SK-N-SH (cell line): ENCODE data around the gene RPS26. TPM values are rescaled to one million over a fixed set of nuclear protein-coding genes. Genes with fewer than 3 reads are reported as not detected.
"Not testable (repeated sequence)": the region's sequence is repeated elsewhere in the genome, so short reads cannot be mapped to it uniquely, and the experiment has no call there.

Source experiments
- CTCF ChIA-PET: fragments of 300-600, 350-600 bp; formaldehyde crosslinking; extraction: SDS; loops from one replicate; lab custom pipeline; 2021; lab: Yijun Ruan, JAX
- POLR2A ChIA-PET: fragments of 350-600 bp; sonication (Branson Sonifier 250); formaldehyde crosslinking; extraction: SDS; loops from one replicate; lab custom pipeline; 2020; ENCODE audit warnings: antibody characterized with exemption, inconsistent platforms; lab: Yijun Ruan, JAX
- DNase-seq: peaks from one replicate; pipeline ENCODE4 v3.0.0; 2012
- H2AFZ ChIP-seq: fragments of 200-600 bp; sonication (generic); 2 replicates; pipeline ENCODE4 v1.8.1; 2016; ENCODE audit warnings: antibody characterized with exemption, mild to moderate bottlenecking, low read depth
- H3F3A ChIP-seq: fragments of 200-600 bp; sonication (generic); replicated peaks from 2 replicates; pipeline ENCODE3; 2016; ENCODE audit warnings: antibody characterized with exemption, mild to moderate bottlenecking; ENCODE audit not compliant: insufficient read depth
- H3K27ac ChIP-seq, 2 experiments: fragments of 200-500 bp in 1 of 2; fragments of 200-600 bp in 1 of 2; sonication (Bioruptor generic) in 1 of 2; sonication (generic), shearing (Covaris generic) in 1 of 2; 2 replicates each; pipeline versions ENCODE4 v1.5.1 to v1.6.1; 2014 to 2016; ENCODE audit warnings: low read depth in 2 of 2, inconsistent platforms in 1 of 2, low read length in 1 of 2, mild to moderate bottlenecking in 1 of 2, mixed read lengths in 1 of 2
- H3K27me3 ChIP-seq: fragments of 200-600 bp; sonication (generic), shearing (Covaris generic); 2 replicates; pipeline ENCODE4 v1.6.1; 2016; ENCODE audit warnings: mixed run types; ENCODE audit not compliant: insufficient read depth
- H3K36me3 ChIP-seq, 2 experiments: fragments of 200-500 bp in 1 of 2; fragments of 200-600 bp in 1 of 2; sonication (Bioruptor generic) in 1 of 2; sonication (generic) in 1 of 2; replicated peaks in 1 of 2; 2 replicates each; pipeline versions ENCODE3 to v1.5.1; 2014 to 2016; ENCODE audit warnings: low read length in 1 of 2, mild to moderate bottlenecking in 1 of 2; ENCODE audit not compliant: insufficient read depth in 2 of 2, control insufficient read depth in 1 of 2
- H3K4me1 ChIP-seq, 2 experiments: fragments of 200-500 bp in 1 of 2; fragments of 200-600 bp in 1 of 2; sonication (Bioruptor generic) in 1 of 2; sonication (generic), shearing (Covaris generic) in 1 of 2; 2 replicates each; pipeline versions ENCODE4 v1.5.1 to v1.6.1; 2014 to 2016; ENCODE audit warnings: low read depth in 1 of 2, low read length in 1 of 2, mixed run types in 1 of 2; ENCODE audit not compliant: insufficient read depth in 2 of 2, control insufficient read depth in 1 of 2
- H3K4me2 ChIP-seq: fragments of 200-600 bp; sonication (generic), shearing (Covaris generic); 2 replicates; pipeline ENCODE4 v1.6.1; 2017; ENCODE audit warnings: mixed run types
- H3K4me3 ChIP-seq, 2 experiments: fragments of 200-500 bp in 1 of 2; fragments of 200-600 bp in 1 of 2; sonication (Bioruptor generic) in 1 of 2; sonication (generic), shearing (Covaris generic) in 1 of 2; 2 replicates each; pipeline versions ENCODE4 v1.5.1 to v1.8.1; 2014 to 2016; ENCODE audit warnings: low read depth in 2 of 2, inconsistent platforms in 1 of 2, low read length in 1 of 2, mild to moderate bottlenecking in 1 of 2, mixed read lengths in 1 of 2, moderate library complexity in 1 of 2
- H3K79me2 ChIP-seq: fragments of 200-600 bp; sonication (generic); 2 replicates; pipeline ENCODE4 v1.8.1; 2017; ENCODE audit warnings: mild to moderate bottlenecking; ENCODE audit not compliant: insufficient read depth
- H3K9ac ChIP-seq: fragments of 200-600 bp; sonication (generic); 2 replicates; pipeline ENCODE4 v1.6.1; 2017; ENCODE audit warnings: mixed run types
- H3K9me2 ChIP-seq: fragments of 200-600 bp; sonication (generic); 2 replicates; pipeline ENCODE4 v1.6.1; 2017; ENCODE audit warnings: mixed run types
- H3K9me3 ChIP-seq: fragments of 200-600 bp; sonication (generic); 2 replicates; pipeline ENCODE4 v1.6.1; 2017; ENCODE audit warnings: mixed run types, mild to moderate bottlenecking, moderate library complexity
- H4K20me1 ChIP-seq: fragments of 200-600 bp; sonication (generic); 2 replicates; pipeline ENCODE4 v1.6.1; 2017; ENCODE audit warnings: mild to moderate bottlenecking, mixed run types; ENCODE audit not compliant: insufficient read depth
- EZH2phosphoT487 ChIP-seq: fragments of 200-600 bp; sonication (generic); IDR thresholded peaks from 2 replicates; pipeline ENCODE4 v1.6.1; 2017; ENCODE audit warnings: low read depth, mixed run types, mild to moderate bottlenecking, antibody characterized with exemption, moderate library complexity, borderline replicate concordance
- FOXJ3 ChIP-seq: sonication (generic); formaldehyde crosslinking; IDR thresholded peaks from 2 replicates; pipeline ENCODE4 v1.5.1; 2020; ENCODE audit warnings: mild to moderate bottlenecking, missing genetic modification reagents
- JUND ChIP-seq: IDR thresholded peaks from 2 replicates; pipeline ENCODE4 v1.4.0; 2012
- MEF2A ChIP-seq: IDR thresholded peaks from 2 replicates; pipeline ENCODE4 v1.4.0; 2012; ENCODE audit warnings: low read depth, borderline replicate concordance
- POLR2AphosphoS5 ChIP-seq: IDR thresholded peaks from 2 replicates; pipeline ENCODE4 v1.6.1; 2012; ENCODE audit warnings: low read depth, low read length
- REST ChIP-seq: IDR thresholded peaks from 2 replicates; pipeline ENCODE4 v1.6.1; 2012; ENCODE audit warnings: mild to moderate bottlenecking, low read depth, low read length, moderate library complexity
- RFX5 ChIP-seq: IDR thresholded peaks from 2 replicates; pipeline ENCODE4 v1.6.1; 2012; ENCODE audit warnings: mild to moderate bottlenecking, improper control_type of control experiment, low read length
- TAF1 ChIP-seq: IDR thresholded peaks from 2 replicates; pipeline ENCODE4 v1.6.1; 2012; ENCODE audit warnings: low read depth, mild to moderate bottlenecking, low read length, moderate library complexity, borderline replicate concordance
- WGBS: methylation state at CpG from one replicate; pipeline ENCODE4 v1.1.6; 2017; ENCODE audit warnings: low lambda C conversion rate; 5-methylcytosine and 5-hydroxymethylcytosine counted together
- polyA plus RNA-seq, 3 experiments: library from polyadenylated mRNA; depleted of rRNA; stranded (reverse); fragments of >200 nt; gene quantifications; 2 replicates each; pipeline ENCODE4 v1.2.3, GENCODE V29; 2012
- TF ChIP-seq, protein P1 (sequence below): fragments of 150-350 bp; IDR thresholded peaks from 2 replicates; pipeline ENCODE4 v1.6.1; 2016; ENCODE audit warnings: mild to moderate bottlenecking, low read depth, low read length
- TF ChIP-seq, protein P2 (sequence below): IDR thresholded peaks from 2 replicates; pipeline ENCODE4 v1.4.0; 2012; ENCODE audit warnings: low read depth, borderline replicate concordance

RPS26 gene
- polyA plus RNA-seq, 1 of the 3 experiments (the other 2 are of a cell fraction) = 1,500 TPM

DNA sequence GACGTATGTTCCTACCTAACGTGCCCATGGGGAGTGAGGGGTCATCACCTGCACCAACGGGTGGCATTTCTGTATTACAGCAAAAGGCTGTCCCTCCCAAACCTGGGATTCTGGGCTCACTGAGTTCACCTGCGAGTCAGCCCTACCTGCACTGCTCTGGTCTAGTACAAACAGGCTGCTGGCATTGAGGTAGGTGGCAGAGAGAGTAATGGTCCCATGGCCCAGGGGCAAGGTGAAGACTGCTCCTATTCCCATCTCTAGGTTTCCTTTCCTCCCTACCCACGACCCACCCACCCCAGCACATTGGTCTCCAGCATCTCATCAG lies 44.2 kb upstream of the RPS26 start:
- Histone ChIP-seq H3K9me3 (no peaks in the 10 kb centered on the region), H2AFZ (peak overlapping the region; percentile 93), H3K4me2 (peak overlapping the region; percentile 99), H3K36me3 (peaks cover 8 to 25% of the 10 kb centered on the region in 2 experiments), H3K4me3 (peak overlapping the region; percentile 85 to 97)
- DNase-seq = no peak
- POLR2A ChIA-PET = interaction anchor here (0.8 to 2.2 kb wide), 5 partner anchors 10 to 168 kb away, joined by 3 to 11 read pairs (median 6); partner anchors contain the start of genes DNAJC14, IKZF4 and PA2G4
- TF ChIP-seq MEF2A (no peak), JUND (no peak), TAF1 (no peak), POLR2AphosphoS5 (no peak), FOXJ3 (CRISPR knock-in tag) (no peak), REST (no peak), EZH2phosphoT487 (no peak), RFX5 (no peak)
- TF ChIP-seq, protein P1, sequence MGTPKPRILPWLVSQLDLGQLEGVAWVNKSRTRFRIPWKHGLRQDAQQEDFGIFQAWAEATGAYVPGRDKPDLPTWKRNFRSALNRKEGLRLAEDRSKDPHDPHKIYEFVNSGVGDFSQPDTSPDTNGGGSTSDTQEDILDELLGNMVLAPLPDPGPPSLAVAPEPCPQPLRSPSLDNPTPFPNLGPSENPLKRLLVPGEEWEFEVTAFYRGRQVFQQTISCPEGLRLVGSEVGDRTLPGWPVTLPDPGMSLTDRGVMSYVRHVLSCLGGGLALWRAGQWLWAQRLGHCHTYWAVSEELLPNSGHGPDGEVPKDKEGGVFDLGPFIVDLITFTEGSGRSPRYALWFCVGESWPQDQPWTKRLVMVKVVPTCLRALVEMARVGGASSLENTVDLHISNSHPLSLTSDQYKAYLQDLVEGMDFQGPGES = no peak
- TF ChIP-seq, protein P2, sequence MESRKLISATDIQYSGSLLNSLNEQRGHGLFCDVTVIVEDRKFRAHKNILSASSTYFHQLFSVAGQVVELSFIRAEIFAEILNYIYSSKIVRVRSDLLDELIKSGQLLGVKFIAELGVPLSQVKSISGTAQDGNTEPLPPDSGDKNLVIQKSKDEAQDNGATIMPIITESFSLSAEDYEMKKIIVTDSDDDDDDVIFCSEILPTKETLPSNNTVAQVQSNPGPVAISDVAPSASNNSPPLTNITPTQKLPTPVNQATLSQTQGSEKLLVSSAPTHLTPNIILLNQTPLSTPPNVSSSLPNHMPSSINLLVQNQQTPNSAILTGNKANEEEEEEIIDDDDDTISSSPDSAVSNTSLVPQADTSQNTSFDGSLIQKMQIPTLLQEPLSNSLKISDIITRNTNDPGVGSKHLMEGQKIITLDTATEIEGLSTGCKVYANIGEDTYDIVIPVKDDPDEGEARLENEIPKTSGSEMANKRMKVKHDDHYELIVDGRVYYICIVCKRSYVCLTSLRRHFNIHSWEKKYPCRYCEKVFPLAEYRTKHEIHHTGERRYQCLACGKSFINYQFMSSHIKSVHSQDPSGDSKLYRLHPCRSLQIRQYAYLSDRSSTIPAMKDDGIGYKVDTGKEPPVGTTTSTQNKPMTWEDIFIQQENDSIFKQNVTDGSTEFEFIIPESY = no peak
- TF ChIP-seq, all 33 proteins: peak for 0
- CTCF ChIA-PET = interaction anchor here (0.6 to 10.8 kb wide), 16 partner anchors 10 to 259 kb away, joined by 3 to 183 read pairs (median 6); partner anchors contain the start of genes IKZF4, RAB5B, RPL41 and SMARCC2
- Histone ChIP-seq H3K9me2 (no peaks in the 10 kb centered on the region), H3K4me1 (peaks cover 0 to 3% of the 10 kb centered on the region in 2 experiments; a peak in 1 of 4 replicates), H3K27ac (peak overlapping the region; percentile 18 to 84; a peak in 3 of 4 replicates), H3F3A (peaks cover 26% of the 10 kb centered on the region), H3K79me2 (peaks cover 9% of the 10 kb centered on the region; the same call in 1 of the 2 replicates), H4K20me1 (no peaks in the 10 kb centered on the region), H3K27me3 (no peaks in the 10 kb centered on the region), H3K9ac (peak overlapping the region; percentile 81)
- WGBS = 0% methylated on average over 4 of the region's 5 CpGs

DNA sequence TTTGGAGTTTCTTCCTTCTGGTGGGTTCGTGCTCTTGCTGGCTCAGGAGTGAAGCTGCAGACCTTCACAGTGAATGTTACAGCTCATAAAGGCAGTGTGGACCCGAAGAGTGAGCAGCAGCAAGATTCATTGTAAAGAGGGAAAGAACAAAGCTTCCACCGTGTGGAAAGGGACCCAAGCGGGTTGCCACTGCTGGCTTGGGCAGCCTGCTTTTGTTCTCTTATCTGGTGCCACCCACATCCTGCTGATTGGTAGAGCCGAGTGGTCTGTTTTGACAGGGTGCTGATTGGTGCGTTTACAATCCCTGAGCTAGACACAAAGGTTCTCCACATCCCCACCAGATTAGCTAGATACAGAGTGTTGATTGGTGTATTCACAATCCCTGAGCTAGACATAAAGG lies 42.2 kb upstream of the RPS26 start:
- not testable (repeated sequence) for H3K9ac ChIP-seq, H3K4me1 ChIP-seq, H4K20me1 ChIP-seq, H2AFZ ChIP-seq, H3K4me2 ChIP-seq, H3K9me3 ChIP-seq, H3K27ac ChIP-seq, H3K4me3 ChIP-seq, H3K79me2 ChIP-seq, H3K9me2 ChIP-seq, H3K27me3 ChIP-seq, DNase-seq
- peaks cover 0 to 12% of the 10 kb centered on the region in 2 experiments for H3K36me3 ChIP-seq
- H3F3A ChIP-seq = peaks cover 21% of the 10 kb centered on the region
- 81% methylated on average over 6 of the region's 6 CpGs for WGBS
- POLR2A ChIA-PET = interaction anchor here (1.0 kb wide), 1 partner anchor 25 kb away, joined by 3 read pairs; the partner anchor contains the start of gene RAB5B
- CTCF ChIA-PET = interaction anchor here (10.8 kb wide), 1 partner anchor 25 kb away, joined by 183 read pairs; the partner anchor contains the start of gene IKZF4

GRCh38 chr12:55999999-56000540 lies 41.6 kb upstream of the RPS26 start:
- H3K4me2 ChIP-seq, H3K79me2 ChIP-seq, H3K4me3 ChIP-seq, H3K4me1 ChIP-seq, H3K36me3 ChIP-seq, H3K9me3 ChIP-seq, H3K27me3 ChIP-seq, H3K27ac ChIP-seq, H4K20me1 ChIP-seq, H3K9me2 ChIP-seq, H2AFZ ChIP-seq, H3K9ac ChIP-seq, DNase-seq, POLR2A ChIA-PET: not testable (repeated sequence)
- H3F3A ChIP-seq = peaks cover 16% of the 10 kb centered on the region
- CTCF ChIA-PET = interaction anchor here (10.8 kb wide), 1 partner anchor 24 kb away, joined by 183 read pairs; the partner anchor contains the start of gene IKZF4
- WGBS = 99% methylated on average over 13 of the region's 33 CpGs
